Ascending aorta (tissue), 2 donors: ENCODE data around the gene CREB3L4. TPM values are rescaled to one million over a fixed set of nuclear protein-coding genes. Genes with fewer than 3 reads are reported as not detected.
A peak's percentile ranks its signal among the peaks of the same experiment; 100 is the strongest.
"Not testable (repeated sequence)": the region's sequence is repeated elsewhere in the genome, so short reads cannot be mapped to it uniquely, and the experiment has no call there.

Experiments
- DNase-seq, 2 donors: peaks; one replicate each; pipeline ENCODE4 v3.0.0-alpha.2; 2019; ENCODE audit warnings: low spot score in 2 of 2
- H3K27ac ChIP-seq, 2 donors: fragments of 200-600 bp; sonication (generic); one replicate each; pipeline ENCODE4 v1.5.1; 2016 to 2017; ENCODE audit warnings: mild to moderate bottlenecking in 1 of 2
- H3K27me3 ChIP-seq: fragments of 200-600 bp; sonication (generic); one replicate; pipeline ENCODE4 v1.5.1; 2017
- H3K36me3 ChIP-seq, 2 donors: fragments of 200-600 bp; sonication (generic); one replicate each; pipeline ENCODE4 v1.5.1; 2016
- H3K4me1 ChIP-seq, 2 donors: fragments of 200-600 bp; sonication (generic); one replicate each; pipeline ENCODE4 v1.5.1; 2016 to 2017; ENCODE audit warnings: mild to moderate bottlenecking in 1 of 2
- H3K4me3 ChIP-seq, 2 donors: fragments of 200-600 bp; sonication (generic); one replicate each; pipeline ENCODE4 v1.5.1; 2016 to 2017; ENCODE audit warnings: mild to moderate bottlenecking in 1 of 2
- H3K9me3 ChIP-seq, 2 donors: fragments of 200-600 bp; sonication (generic); one replicate each; pipeline ENCODE4 v1.5.1; 2016
- CTCF ChIP-seq, 3 experiments: fragments of 200-600 bp in 2 of 3; fragments of 450-650 bp in 1 of 3; sonication (generic) in 2 of 3; IDR thresholded peaks; one replicate each; pipeline ENCODE4 v1.5.1; 2016 to 2019; ENCODE audit warnings: antibody characterized with exemption in 3 of 3, mild to moderate bottlenecking in 1 of 3, moderate library complexity in 1 of 3
- intact Hi-C: fragments of 100-400 bp; cut with DNase I; formaldehyde crosslinking; loops from one replicate; pipeline ENCODE4 v1.15.1; 2023
- total RNA-seq: library from RNA; depleted of rRNA; stranded (reverse); fragments of >200 nt; gene quantifications from one replicate; pipeline ENCODE4 v1.1.0, GENCODE V29; 2016

Gene CREB3L4
- total RNA-seq, 1 donor from 2014 or later = 6.3 TPM

GRCh38 chr1:153977250-153978240 lies 9.8 kb downstream of the CREB3L4 start, which contains the start of gene JTB:
TSS of gene JTB (minus strand) at chr1:153977674. CDS start at chr1:153977252, 422 bp downstream.
- no peaks in the 10 kb centered on the region for H3K9me3 ChIP-seq
- peak within 1 kb of the TSS; percentile 89 to 92 for H3K27ac ChIP-seq
- no peaks in the 10 kb centered on the region for H3K27me3 ChIP-seq
- no peak for TF ChIP-seq CTCF (IDR thresholded peaks at IDR 0.05)
- H3K36me3 ChIP-seq = peaks cover 27 to 43% of the 10 kb centered on the region in 2 donors
- H3K4me1 ChIP-seq = peaks cover 6 to 14% of the 10 kb centered on the region in 2 donors
- peak within 1 kb of the TSS; percentile 89 to 90 for H3K4me3 ChIP-seq
- intact Hi-C loops = loop anchor here (1.0 kb wide), 1 partner anchor 10 kb away; the partner anchor contains the start of gene CREB3L4
- peak in 1 of 2 donors; percentile 95 for DNase-seq

GRCh38 chr1:153978274-153978909 lies 10.7 kb downstream of the CREB3L4 start:
- H3K4me3 ChIP-seq = peak overlapping the region; percentile 89 to 90
- H3K36me3 ChIP-seq = peaks cover 31 to 41% of the 10 kb centered on the region in 2 donors
- DNase-seq = no peak
- intact Hi-C loops = no loop called here
- H3K9me3 ChIP-seq = no peaks in the 10 kb centered on the region
- peak overlapping the region; percentile 89 to 92 for H3K27ac ChIP-seq
- no peaks in the 10 kb centered on the region for H3K27me3 ChIP-seq
- H3K4me1 ChIP-seq = peaks cover 6 to 14% of the 10 kb centered on the region in 2 donors
- TF ChIP-seq CTCF (IDR thresholded peaks at IDR 0.05) = no peak

DNA sequence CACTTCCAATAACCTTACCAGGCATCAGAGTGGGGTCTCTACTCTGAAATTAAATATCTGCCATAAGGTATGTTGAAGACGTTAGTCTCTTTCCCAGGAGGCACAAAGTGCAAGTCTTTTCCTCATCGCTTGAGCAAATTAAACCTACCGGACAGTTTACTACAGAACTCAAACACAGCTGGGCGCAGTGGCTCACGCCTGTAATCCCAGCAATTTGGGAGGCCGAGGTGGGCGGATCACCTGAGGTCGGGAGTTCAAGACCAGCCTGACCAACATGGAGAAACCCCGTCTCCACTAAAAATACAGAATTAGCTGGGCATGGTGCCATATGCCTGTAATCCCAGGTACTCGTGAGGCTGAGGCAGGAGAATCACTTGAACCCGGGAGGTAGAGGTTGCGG lies 11.4 kb downstream of the CREB3L4 start:
- peaks cover 25 to 35% of the 10 kb centered on the region in 2 donors for H3K36me3 ChIP-seq

GRCh38 chr1:153981735-153982134 lies 14.0 kb downstream of the CREB3L4 start:
- H3K27ac ChIP-seq, DNase-seq, H3K9me3 ChIP-seq, intact Hi-C loops, H3K4me3 ChIP-seq, H3K27me3 ChIP-seq: not testable (repeated sequence)
- peaks cover 4 to 15% of the 10 kb centered on the region in 2 donors for H3K36me3 ChIP-seq
- peaks cover 0 to 23% of the 10 kb centered on the region in 2 donors for H3K4me1 ChIP-seq

More for the DNA sequence above, 11.4 kb downstream of the CREB3L4 start:
- intact Hi-C loops, H3K27ac ChIP-seq, H3K9me3 ChIP-seq, H3K4me3 ChIP-seq, H3K27me3 ChIP-seq, DNase-seq: not testable (repeated sequence)
- peaks cover 6 to 15% of the 10 kb centered on the region in 2 donors for H3K4me1 ChIP-seq

DNA sequence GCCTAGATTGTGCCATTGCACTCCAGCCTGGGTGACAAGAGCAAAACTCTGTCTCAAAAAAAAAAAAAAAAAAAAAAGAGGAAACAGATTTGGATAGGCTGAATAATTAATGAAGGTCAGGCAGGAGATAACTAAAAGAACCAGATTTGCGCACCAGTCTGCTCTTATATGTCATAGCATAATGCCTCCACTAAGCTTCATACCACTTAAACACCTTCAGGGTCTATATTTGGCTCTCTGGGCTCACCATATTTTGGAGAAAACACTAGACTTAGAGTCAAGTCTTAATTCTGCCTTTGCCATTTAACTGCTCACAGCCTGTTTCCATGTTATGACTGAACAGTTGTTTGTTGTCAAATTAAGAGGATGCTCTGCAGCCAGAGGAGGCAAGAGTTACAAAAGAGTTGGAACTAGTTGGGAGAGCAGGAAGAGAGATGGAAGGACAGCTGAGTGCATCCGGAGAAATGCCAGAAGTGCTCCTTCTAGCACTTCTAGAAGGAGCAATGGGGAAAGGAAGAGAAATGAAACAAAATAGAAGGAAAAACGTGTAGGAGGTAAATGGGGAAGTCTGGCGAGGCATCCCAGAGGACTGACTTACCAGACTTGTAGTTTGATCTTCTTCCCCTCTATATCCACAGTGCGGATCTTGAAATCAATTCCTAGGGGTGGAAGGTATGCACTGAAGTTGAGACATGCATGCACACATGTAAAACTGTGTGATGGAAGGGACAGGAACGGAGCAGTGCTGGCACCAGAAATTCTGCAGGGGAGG lies 16.6 kb downstream of the CREB3L4 start:
- DNase-seq = no peak
- Histone ChIP-seq H3K36me3 (peaks cover 4 to 15% of the 10 kb centered on the region in 2 donors), H3K27ac (peak overlapping the region; percentile 88 to 90), H3K4me1 (peaks cover 0 to 17% of the 10 kb centered on the region in 2 donors), H3K9me3 (no peaks in the 10 kb centered on the region), H3K4me3 (peak overlapping the region; percentile 71 to 72), H3K27me3 (no peaks in the 10 kb centered on the region)
- intact Hi-C loops = no loop called here
- no peak for TF ChIP-seq CTCF (IDR thresholded peaks at IDR 0.05)

DNA sequence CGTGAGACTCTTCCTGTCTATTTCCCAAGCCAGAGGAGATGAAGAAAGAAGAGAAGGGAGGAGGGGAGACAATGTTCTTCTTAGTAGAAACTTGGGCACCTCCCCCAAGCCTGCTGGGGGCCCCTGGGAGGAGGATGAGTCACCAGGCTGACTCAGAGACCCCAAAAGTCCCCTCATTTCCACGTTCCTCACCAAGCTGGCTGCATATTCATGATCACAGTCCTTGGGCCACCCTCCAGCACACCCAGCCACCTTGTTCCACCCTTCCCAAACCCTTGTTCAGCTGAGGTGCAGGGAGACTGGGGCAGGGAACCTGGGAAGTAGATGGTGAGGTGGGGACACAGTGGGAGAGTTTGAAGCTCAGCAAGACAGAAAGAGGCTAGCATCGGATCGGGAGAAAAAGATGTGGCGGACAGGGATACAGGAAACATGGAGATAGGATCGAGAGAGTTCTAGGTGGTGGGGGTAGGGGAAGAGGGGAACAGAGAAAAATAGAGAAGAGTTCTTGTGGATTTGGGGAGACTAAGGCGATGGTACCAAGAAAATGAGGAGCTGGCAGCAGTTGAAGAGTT lies 17.7 kb downstream of the CREB3L4 start:
- intact Hi-C loops = loop anchor here (5.0 kb wide), 2 partner anchors 308 to 1152 kb away; partner anchors contain the start of genes NPR1 and SLC50A1
- TF ChIP-seq CTCF (IDR thresholded peaks at IDR 0.05) = no peak
- Histone ChIP-seq H3K27ac (peak overlapping the region; percentile 88 to 90), H3K27me3 (no peaks in the 10 kb centered on the region), H3K4me1 (peaks cover 0 to 21% of the 10 kb centered on the region in 2 donors), H3K9me3 (no peaks in the 10 kb centered on the region), H3K36me3 (peaks cover 4 to 15% of the 10 kb centered on the region in 2 donors), H3K4me3 (peak overlapping the region; percentile 71 to 72)
- peak in 1 of 2 donors; percentile 83 for DNase-seq
